ENCODE results near the gene FANCF. TPM values are rescaled to one million over a fixed set of nuclear protein-coding genes. Genes with fewer than 3 reads are reported as not detected.

FANCF gene
- polyA plus RNA-seq, 1 of the 3 experiments (the other 2 are of a cell fraction), result 4.3 TPM

GRCh38 chr11:22657101-22657694 lies 31.6 kb upstream of the FANCF start:
- Histone ChIP-seq H3K4me2 (no peak overlapping the region), H3K27me3 (ENCODE audit: insufficient read depth) (no peaks in the 10 kb centered on the region), H4K20me1 (ENCODE audit: insufficient read depth) (no peaks in the 10 kb centered on the region), H3K4me3 (ENCODE audit: low read depth in 2 of 2, low read length in 1 of 2) (no peak overlapping the region), H3K4me1 (ENCODE audit: control insufficient read depth in 1 of 2, insufficient read depth in 2 of 2, low read depth in 1 of 2, low read length in 1 of 2) (no peaks in the 10 kb centered on the region; a peak in 1 of 4 replicates), H3F3A (replicated peaks; ENCODE audit: insufficient read depth) (no peaks in the 10 kb centered on the region), H2AFZ (ENCODE audit: low read depth) (no peak overlapping the region), H3K79me2 (ENCODE audit: insufficient read depth) (no peaks in the 10 kb centered on the region), H3K9me3 (no peaks in the 10 kb centered on the region), H3K9me2 (no peaks in the 10 kb centered on the region), H3K27ac (ENCODE audit: low read depth in 2 of 2, low read length in 1 of 2) (no peak overlapping the region), H3K36me3 (replicated peaks in 1 of 2; ENCODE audit: control insufficient read depth in 1 of 2, insufficient read depth in 2 of 2, low read length in 1 of 2) (no peaks in the 10 kb centered on the region), H3K9ac (no peak overlapping the region)
- POLR2A ChIA-PET, result no interaction called here
- DNase-seq, result no peak
- CTCF ChIA-PET, result interaction anchor here (1.2 kb wide), 2 partner anchors 116 to 130 kb away, joined by 3 to 6 read pairs; no protein-coding TSS in a partner anchor
- TF ChIP-seq RXRA (IDR thresholded peaks at IDR 0.05; ENCODE audit: borderline replicate concordance, low read depth), result no peak
- TF ChIP-seq IRF3 (IDR thresholded peaks at IDR 0.05; ENCODE audit: low read depth, low read length), result no peak
- TF ChIP-seq YY1 (IDR thresholded peaks at IDR 0.05; ENCODE audit: low read depth), result no peak
- TF ChIP-seq JUND (IDR thresholded peaks at IDR 0.05), result no peak
- TF ChIP-seq SIN3A (IDR thresholded peaks at IDR 0.05; ENCODE audit: borderline replicate concordance, low read depth, low read length), result no peak
- TF ChIP-seq USF1 (IDR thresholded peaks at IDR 0.05; ENCODE audit: borderline replicate concordance, low read depth), result no peak
- no peak for TF ChIP-seq SMC3 (IDR thresholded peaks at IDR 0.05; ENCODE audit: low read depth, low read length)
- TF ChIP-seq EZH2phosphoT487 (IDR thresholded peaks at IDR 0.05; ENCODE audit: borderline replicate concordance, low read depth), result no peak
- no peak for TF ChIP-seq MAX (IDR thresholded peaks at IDR 0.05; ENCODE audit: low read depth)
- no peak for TF ChIP-seq RAD21 (IDR thresholded peaks at IDR 0.05; ENCODE audit: low read length)
- no peak for TF ChIP-seq CTCF (IDR thresholded peaks at IDR 0.05)
- no peak for TF ChIP-seq FOXM1 (IDR thresholded peaks at IDR 0.05; ENCODE audit: low read depth)
- no peak for TF ChIP-seq NFIC (IDR thresholded peaks at IDR 0.05; ENCODE audit: borderline replicate concordance)
- no peak for TF ChIP-seq CHD2 (IDR thresholded peaks at IDR 0.05; ENCODE audit: low read length, partially characterized antibody)
- TF ChIP-seq GABPA (IDR thresholded peaks at IDR 0.05; ENCODE audit: low read depth), result no peak
- WGBS (ENCODE audit: low lambda C conversion rate), result 82% methylated on average over 1 of the region's 1 CpG
